ENCODE measurements around the gene LPP.

The LPP gene

DNA sequence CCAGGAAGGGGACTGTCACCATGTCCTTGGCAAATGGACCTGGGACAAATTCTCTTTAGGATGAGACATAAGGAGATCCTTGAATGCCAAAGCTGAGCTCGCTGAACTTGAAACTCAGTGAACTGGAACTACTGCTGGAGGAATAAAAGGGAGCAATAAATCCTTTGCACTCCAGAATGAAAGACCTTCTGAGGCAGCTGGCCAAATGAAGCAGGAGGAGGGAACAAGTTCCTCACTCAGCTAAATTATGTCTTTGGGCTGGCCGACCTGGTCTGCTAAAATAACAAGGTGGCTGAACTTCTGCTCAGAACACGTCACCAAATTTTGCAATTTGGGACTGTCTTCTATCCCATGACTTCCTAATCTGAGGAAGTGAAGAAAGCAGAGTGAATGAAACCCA lies 314.7 kb downstream of the LPP start:
- H3K9ac ChIP-seq (ENCODE audit: insufficient read length) = no peak overlapping the region
- H3K27ac ChIP-seq = peak overlapping the region; percentile 58
- no peaks in the 10 kb centered on the region for H3K9me3 ChIP-seq (ENCODE audit: low read depth, low read length)
- H3K36me3 ChIP-seq (ENCODE audit: insufficient read depth, low read length) = no peaks in the 10 kb centered on the region
- no peak overlapping the region for H3K4me3 ChIP-seq
- TF ChIP-seq POLR2AphosphoS5 (IDR thresholded peaks at IDR 0.05; ENCODE audit: borderline replicate concordance, low read depth, low read length) (no peak), FOXP2 (optimal IDR thresholded peaks at IDR 0.05; ENCODE audit: control extremely low read depth, extremely low read length, insufficient read depth) (no peak), EZH2 (IDR thresholded peaks at IDR 0.05) (no peak)
- DNase-seq (ENCODE audit: low read depth, low spot score) = no peak

DNA sequence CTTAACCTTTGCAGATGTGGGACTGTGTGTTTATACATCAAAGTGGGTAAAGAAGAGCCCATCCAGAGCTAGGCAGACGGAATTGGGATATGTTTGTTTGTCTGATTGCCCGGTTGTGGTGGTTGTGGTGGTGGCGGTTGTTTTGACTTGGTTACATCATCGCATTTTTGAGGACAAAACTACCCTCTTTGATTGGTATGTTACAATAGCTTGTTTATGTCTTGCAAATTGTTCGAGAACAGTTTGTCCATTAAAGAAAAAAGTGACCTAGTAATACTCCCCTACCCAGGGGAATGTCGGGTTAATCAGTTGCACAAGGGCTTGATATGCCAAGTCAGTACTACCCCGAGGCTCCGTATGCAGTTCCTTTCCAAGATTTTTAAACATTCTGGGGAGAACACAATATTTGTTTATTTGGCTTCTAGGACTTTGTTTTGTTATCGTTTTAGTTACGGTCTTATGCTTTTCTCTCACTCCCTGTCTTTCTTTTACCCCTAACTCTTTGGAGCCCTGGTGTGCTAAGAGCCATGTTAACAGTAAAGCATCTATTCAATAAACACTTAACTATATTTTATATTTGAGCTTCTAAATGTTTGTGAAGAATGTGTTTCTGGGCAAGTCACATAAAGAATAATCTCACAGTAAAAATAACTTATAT lies 315.4 kb downstream of the LPP start:
- Histone ChIP-seq H3K9me3 (ENCODE audit: low read depth, low read length) (no peaks in the 10 kb centered on the region), H3K4me3 (no peak overlapping the region), H3K9ac (ENCODE audit: insufficient read length) (no peak overlapping the region), H3K27ac (no peak overlapping the region), H3K36me3 (ENCODE audit: insufficient read depth, low read length) (no peaks in the 10 kb centered on the region)
- TF ChIP-seq FOXP2 (optimal IDR thresholded peaks at IDR 0.05; ENCODE audit: control extremely low read depth, extremely low read length, insufficient read depth) = no peak
- no peak for TF ChIP-seq EZH2 (IDR thresholded peaks at IDR 0.05)
- TF ChIP-seq POLR2AphosphoS5 (IDR thresholded peaks at IDR 0.05; ENCODE audit: borderline replicate concordance, low read depth, low read length) = no peak
- no peak for DNase-seq (ENCODE audit: low read depth, low spot score)

GRCh38 chr3:188470508-188471130 lies 316.7 kb downstream of the LPP start:
- Histone ChIP-seq H3K4me3 (no peak overlapping the region), H3K9me3 (ENCODE audit: low read depth, low read length) (no peaks in the 10 kb centered on the region)

DNA sequence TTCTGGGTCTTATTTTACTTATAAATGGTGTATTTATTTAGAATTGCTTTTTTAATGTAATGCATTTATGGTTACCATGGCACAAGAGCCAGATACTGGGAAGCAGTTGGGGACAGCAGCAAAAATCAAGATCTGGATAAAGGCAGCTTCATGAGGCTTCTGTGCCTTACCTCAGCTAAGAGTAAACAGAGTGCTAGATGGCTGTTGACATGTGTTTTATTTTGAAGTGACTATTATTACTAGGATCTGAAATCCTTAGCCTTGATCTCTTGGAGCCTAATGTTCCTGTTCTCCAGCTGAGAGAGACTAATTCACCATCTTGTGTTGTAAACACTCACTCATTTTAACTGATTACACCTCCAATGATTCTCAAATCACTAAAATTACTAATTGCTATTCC lies 317.8 kb downstream of the LPP start:
- Histone ChIP-seq H3K36me3 (ENCODE audit: insufficient read depth, low read length) (no peaks in the 10 kb centered on the region), H3K9me3 (ENCODE audit: low read depth, low read length) (no peaks in the 10 kb centered on the region), H3K9ac (ENCODE audit: insufficient read length) (no peak overlapping the region), H3K4me3 (no peak overlapping the region), H3K27ac (no peak overlapping the region)
- no peak for DNase-seq (ENCODE audit: low read depth, low spot score)
- TF ChIP-seq EZH2 (IDR thresholded peaks at IDR 0.05) = no peak
- TF ChIP-seq FOXP2 (optimal IDR thresholded peaks at IDR 0.05; ENCODE audit: control extremely low read depth, extremely low read length, insufficient read depth) = no peak
- TF ChIP-seq POLR2AphosphoS5 (IDR thresholded peaks at IDR 0.05; ENCODE audit: borderline replicate concordance, low read depth, low read length) = no peak

More at GRCh38 chr3:188470508-188471130, 316.7 kb downstream of the LPP start:
- DNase-seq (ENCODE audit: low read depth, low spot score) = no peak
- Histone ChIP-seq H3K27ac (no peak overlapping the region), H3K9ac (ENCODE audit: insufficient read length) (no peak overlapping the region), H3K36me3 (ENCODE audit: insufficient read depth, low read length) (no peaks in the 10 kb centered on the region)
- no peak for TF ChIP-seq EZH2 (IDR thresholded peaks at IDR 0.05)
- TF ChIP-seq FOXP2 (optimal IDR thresholded peaks at IDR 0.05; ENCODE audit: control extremely low read depth, extremely low read length, insufficient read depth) = no peak
- TF ChIP-seq POLR2AphosphoS5 (IDR thresholded peaks at IDR 0.05; ENCODE audit: borderline replicate concordance, low read depth, low read length) = no peak

DNA sequence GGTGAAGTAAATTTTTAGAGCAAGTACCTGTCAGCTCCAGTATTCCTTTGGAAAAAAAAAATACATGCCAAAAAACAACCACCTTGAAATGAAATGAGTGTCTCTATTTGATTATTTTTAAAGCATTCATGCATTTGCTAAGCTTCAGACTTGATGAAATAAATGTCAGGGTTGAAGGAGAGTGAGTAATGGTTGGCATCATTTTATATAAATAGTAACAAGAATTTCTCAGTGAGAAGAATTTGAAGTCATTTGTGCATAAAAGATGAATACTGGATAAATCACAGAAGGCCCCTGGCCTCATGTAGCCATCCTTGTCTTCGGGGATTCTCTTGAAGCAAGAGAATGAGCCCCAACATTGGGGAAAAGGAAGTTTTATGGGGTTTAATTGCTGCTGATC lies 318.4 kb downstream of the LPP start:
- no peak overlapping the region for H3K4me3 ChIP-seq
- H3K27ac ChIP-seq = no peak overlapping the region
- H3K36me3 ChIP-seq (ENCODE audit: insufficient read depth, low read length) = no peaks in the 10 kb centered on the region
- H3K9ac ChIP-seq (ENCODE audit: insufficient read length) = no peak overlapping the region
- DNase-seq (ENCODE audit: low read depth, low spot score) = no peak
- H3K9me3 ChIP-seq (ENCODE audit: low read depth, low read length) = no peaks in the 10 kb centered on the region
- TF ChIP-seq POLR2AphosphoS5 (IDR thresholded peaks at IDR 0.05; ENCODE audit: borderline replicate concordance, low read depth, low read length) (no peak), EZH2 (IDR thresholded peaks at IDR 0.05) (no peak), FOXP2 (optimal IDR thresholded peaks at IDR 0.05; ENCODE audit: control extremely low read depth, extremely low read length, insufficient read depth) (no peak)

DNA sequence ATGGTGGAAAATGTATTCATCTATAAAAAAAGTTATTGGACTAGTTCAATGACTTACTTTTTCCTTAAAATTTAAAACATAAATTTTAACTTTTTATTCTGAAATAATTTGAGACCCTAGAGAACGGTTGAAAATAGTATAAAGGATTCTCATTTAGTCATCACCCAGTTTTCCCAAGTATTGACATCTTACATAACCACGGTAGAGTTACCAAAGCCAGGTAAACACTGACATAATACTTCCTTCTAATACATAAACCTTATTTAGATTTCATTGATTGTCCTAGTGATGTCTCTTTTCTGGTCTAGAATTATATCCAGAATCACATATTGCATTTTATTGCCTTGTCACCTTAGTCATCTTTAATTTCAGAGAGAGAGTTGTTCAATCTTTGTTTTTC lies 319.1 kb downstream of the LPP start:
- no peaks in the 10 kb centered on the region for H3K9me3 ChIP-seq (ENCODE audit: low read depth, low read length)
- no peak for DNase-seq (ENCODE audit: low read depth, low spot score)
- no peak overlapping the region for H3K27ac ChIP-seq
- TF ChIP-seq FOXP2 (optimal IDR thresholded peaks at IDR 0.05; ENCODE audit: control extremely low read depth, extremely low read length, insufficient read depth) (no peak), EZH2 (IDR thresholded peaks at IDR 0.05) (no peak), POLR2AphosphoS5 (IDR thresholded peaks at IDR 0.05; ENCODE audit: borderline replicate concordance, low read depth, low read length) (no peak)
- no peak overlapping the region for H3K9ac ChIP-seq (ENCODE audit: insufficient read length)
- no peaks in the 10 kb centered on the region for H3K36me3 ChIP-seq (ENCODE audit: insufficient read depth, low read length)
- no peak overlapping the region for H3K4me3 ChIP-seq

DNA sequence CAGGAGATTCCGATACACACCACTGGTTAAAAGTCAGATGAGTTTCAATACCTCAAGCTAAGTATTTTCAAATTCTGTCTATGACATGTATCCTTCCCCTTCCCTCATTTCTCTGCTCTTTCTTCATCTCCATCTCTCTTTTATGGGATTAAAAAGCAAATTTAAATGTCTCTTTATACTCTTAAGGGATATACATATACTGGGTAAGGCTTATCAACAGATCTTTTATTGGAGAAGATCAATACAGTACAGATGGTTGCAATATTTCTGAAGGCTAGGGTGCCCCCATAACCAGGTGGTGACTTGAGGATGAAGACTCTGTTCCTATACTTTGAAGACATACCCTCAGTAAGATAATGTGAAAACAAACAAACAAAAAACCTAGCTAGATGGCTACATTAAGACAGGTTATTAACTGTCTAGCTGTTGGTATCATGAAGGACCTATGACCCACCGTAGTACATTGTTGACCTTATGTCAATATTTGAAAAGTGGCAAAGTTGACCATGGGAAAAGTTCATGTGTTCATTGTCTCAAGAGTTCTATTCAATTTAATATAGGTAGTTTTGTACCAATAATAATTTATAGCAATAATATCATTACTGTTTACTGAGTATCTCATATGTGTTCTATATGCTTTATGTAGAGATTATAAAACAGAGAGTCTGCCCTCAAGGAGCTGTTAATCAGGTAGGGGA lies 319.8 kb downstream of the LPP start:
- TF ChIP-seq EZH2 (IDR thresholded peaks at IDR 0.05) (no peak), POLR2AphosphoS5 (IDR thresholded peaks at IDR 0.05; ENCODE audit: borderline replicate concordance, low read depth, low read length) (no peak), FOXP2 (optimal IDR thresholded peaks at IDR 0.05; ENCODE audit: control extremely low read depth, extremely low read length, insufficient read depth) (no peak)
- Histone ChIP-seq H3K27ac (no peak overlapping the region), H3K9me3 (ENCODE audit: low read depth, low read length) (no peaks in the 10 kb centered on the region), H3K36me3 (ENCODE audit: insufficient read depth, low read length) (no peaks in the 10 kb centered on the region), H3K9ac (ENCODE audit: insufficient read length) (no peak overlapping the region), H3K4me3 (no peak overlapping the region)
- no peak for DNase-seq (ENCODE audit: low read depth, low spot score)

DNA sequence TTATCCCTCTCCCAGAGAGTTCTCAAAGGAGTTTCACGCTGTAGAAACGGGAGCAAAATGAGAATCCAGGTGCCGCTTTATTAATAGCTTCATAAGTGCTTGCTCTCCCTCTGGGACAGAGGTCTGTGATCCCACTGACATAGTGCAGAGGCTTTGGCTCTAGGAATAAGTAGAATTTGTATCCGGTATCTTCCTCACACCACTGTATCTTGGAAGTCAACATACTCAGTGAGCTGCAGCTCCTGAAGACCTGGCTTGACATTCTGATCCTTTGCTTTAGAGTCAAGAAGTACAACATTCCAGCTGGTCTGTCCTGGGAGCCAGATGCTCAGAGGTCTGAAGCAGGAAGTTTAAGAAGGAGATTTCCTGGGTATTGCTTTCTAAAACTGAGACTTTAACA lies 323.0 kb downstream of the LPP start:
- Histone ChIP-seq H3K36me3 (ENCODE audit: insufficient read depth, low read length) (no peaks in the 10 kb centered on the region), H3K9ac (ENCODE audit: insufficient read length) (no peak overlapping the region), H3K27ac (no peak overlapping the region), H3K4me3 (no peak overlapping the region), H3K9me3 (ENCODE audit: low read depth, low read length) (no peaks in the 10 kb centered on the region)
- TF ChIP-seq EZH2 (IDR thresholded peaks at IDR 0.05) (no peak), POLR2AphosphoS5 (IDR thresholded peaks at IDR 0.05; ENCODE audit: borderline replicate concordance, low read depth, low read length) (no peak), FOXP2 (optimal IDR thresholded peaks at IDR 0.05; ENCODE audit: control extremely low read depth, extremely low read length, insufficient read depth) (no peak)
- no peak for DNase-seq (ENCODE audit: low read depth, low spot score)

All from SK-N-MC (cell line).